H1 (cell line): ENCODE results near the gene LBX2. TPM values are rescaled to one million over a fixed set of nuclear protein-coding genes. Genes with fewer than 3 reads are reported as not detected.

Experiments used
- ASH2L ChIP-seq: fragments of 200-600, 300-600 bp; sonication (generic); IDR thresholded peaks from one replicate; pipeline ENCODE4 v1.7.1; 2017; ENCODE audit warnings: low read length
- CBX8 ChIP-seq: fragments of 300-800, 300-1000 bp; sonication (generic); IDR thresholded peaks from 2 replicates; pipeline ENCODE4 v1.7.1; 2016; ENCODE audit warnings: low read depth, low read length, borderline replicate concordance
- CHD1 ChIP-seq: IDR thresholded peaks from 2 replicates; pipeline ENCODE4 v1.6.1; 2012; ENCODE audit warnings: low read depth, low read length, improper control_type of control experiment
- KDM4A ChIP-seq: IDR thresholded peaks from one replicate; pipeline ENCODE4 v1.7.1; 2012; ENCODE audit warnings: low read depth, mild to moderate bottlenecking, moderate library complexity, low read length, inconsistent platforms; ENCODE audit not compliant: severe bottlenecking
- polyA plus RNA-seq, 7 experiments: library from polyadenylated mRNA; depleted of rRNA in 3 of 7; stranded (reverse) in 5 of 7; unstranded in 2 of 7; fragments of >200 nt in 5 of 7; fragments of 200-250 nt in 2 of 7; gene quantifications; 1 replicate in 5 of 7; 2 replicates in 1 of 7; 4 replicates in 1 of 7; pipeline versions ENCODE4 v1.2.1 to v1.2.3, GENCODE V29; 2011 to 2013; ENCODE audit warnings: missing spikeins in 2 of 7, mixed read lengths in 2 of 7
- total RNA-seq: library from RNA; stranded (reverse); fragmentation: NEBNext Ultra II Directional; extraction: Animal tissue kit (Norgen Biotek cat#: 25700); gene quantifications from 2 replicates; pipeline ENCODE4 v1.2.1, GENCODE V29; 2021
- TF ChIP-seq, protein P1 (sequence below): fragments of 300-600 bp; sonication (generic); IDR thresholded peaks from 2 replicates; pipeline ENCODE4 v1.7.1; 2012; ENCODE audit warnings: low read length, moderate library complexity, mild to moderate bottlenecking, inconsistent platforms; ENCODE audit not compliant: insufficient replicate concordance

The LBX2 gene
- total and polyA plus RNA-seq, 2 of the 8 experiments (the other 6 are each of a cell fraction or from before 2014, with no cell fraction given): 0.27 TPM; not detected in 1

DNA sequence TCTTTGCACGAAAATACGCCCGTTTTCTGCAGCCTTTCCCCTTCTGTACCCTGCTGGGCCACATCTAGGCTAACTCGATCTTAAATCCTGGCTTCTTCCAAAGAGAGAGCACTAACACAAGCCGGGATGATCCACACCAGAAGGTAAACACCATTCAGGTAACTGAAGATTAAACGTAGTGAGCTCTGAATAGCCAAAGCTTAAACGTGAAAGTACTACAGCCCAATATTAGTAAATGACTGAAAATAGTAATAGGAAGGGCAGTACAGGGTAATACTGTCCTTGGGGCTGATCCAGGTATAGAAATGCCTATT, 26.5 kb downstream of the LBX2 start (continued):
- TF ChIP-seq, protein P1, sequence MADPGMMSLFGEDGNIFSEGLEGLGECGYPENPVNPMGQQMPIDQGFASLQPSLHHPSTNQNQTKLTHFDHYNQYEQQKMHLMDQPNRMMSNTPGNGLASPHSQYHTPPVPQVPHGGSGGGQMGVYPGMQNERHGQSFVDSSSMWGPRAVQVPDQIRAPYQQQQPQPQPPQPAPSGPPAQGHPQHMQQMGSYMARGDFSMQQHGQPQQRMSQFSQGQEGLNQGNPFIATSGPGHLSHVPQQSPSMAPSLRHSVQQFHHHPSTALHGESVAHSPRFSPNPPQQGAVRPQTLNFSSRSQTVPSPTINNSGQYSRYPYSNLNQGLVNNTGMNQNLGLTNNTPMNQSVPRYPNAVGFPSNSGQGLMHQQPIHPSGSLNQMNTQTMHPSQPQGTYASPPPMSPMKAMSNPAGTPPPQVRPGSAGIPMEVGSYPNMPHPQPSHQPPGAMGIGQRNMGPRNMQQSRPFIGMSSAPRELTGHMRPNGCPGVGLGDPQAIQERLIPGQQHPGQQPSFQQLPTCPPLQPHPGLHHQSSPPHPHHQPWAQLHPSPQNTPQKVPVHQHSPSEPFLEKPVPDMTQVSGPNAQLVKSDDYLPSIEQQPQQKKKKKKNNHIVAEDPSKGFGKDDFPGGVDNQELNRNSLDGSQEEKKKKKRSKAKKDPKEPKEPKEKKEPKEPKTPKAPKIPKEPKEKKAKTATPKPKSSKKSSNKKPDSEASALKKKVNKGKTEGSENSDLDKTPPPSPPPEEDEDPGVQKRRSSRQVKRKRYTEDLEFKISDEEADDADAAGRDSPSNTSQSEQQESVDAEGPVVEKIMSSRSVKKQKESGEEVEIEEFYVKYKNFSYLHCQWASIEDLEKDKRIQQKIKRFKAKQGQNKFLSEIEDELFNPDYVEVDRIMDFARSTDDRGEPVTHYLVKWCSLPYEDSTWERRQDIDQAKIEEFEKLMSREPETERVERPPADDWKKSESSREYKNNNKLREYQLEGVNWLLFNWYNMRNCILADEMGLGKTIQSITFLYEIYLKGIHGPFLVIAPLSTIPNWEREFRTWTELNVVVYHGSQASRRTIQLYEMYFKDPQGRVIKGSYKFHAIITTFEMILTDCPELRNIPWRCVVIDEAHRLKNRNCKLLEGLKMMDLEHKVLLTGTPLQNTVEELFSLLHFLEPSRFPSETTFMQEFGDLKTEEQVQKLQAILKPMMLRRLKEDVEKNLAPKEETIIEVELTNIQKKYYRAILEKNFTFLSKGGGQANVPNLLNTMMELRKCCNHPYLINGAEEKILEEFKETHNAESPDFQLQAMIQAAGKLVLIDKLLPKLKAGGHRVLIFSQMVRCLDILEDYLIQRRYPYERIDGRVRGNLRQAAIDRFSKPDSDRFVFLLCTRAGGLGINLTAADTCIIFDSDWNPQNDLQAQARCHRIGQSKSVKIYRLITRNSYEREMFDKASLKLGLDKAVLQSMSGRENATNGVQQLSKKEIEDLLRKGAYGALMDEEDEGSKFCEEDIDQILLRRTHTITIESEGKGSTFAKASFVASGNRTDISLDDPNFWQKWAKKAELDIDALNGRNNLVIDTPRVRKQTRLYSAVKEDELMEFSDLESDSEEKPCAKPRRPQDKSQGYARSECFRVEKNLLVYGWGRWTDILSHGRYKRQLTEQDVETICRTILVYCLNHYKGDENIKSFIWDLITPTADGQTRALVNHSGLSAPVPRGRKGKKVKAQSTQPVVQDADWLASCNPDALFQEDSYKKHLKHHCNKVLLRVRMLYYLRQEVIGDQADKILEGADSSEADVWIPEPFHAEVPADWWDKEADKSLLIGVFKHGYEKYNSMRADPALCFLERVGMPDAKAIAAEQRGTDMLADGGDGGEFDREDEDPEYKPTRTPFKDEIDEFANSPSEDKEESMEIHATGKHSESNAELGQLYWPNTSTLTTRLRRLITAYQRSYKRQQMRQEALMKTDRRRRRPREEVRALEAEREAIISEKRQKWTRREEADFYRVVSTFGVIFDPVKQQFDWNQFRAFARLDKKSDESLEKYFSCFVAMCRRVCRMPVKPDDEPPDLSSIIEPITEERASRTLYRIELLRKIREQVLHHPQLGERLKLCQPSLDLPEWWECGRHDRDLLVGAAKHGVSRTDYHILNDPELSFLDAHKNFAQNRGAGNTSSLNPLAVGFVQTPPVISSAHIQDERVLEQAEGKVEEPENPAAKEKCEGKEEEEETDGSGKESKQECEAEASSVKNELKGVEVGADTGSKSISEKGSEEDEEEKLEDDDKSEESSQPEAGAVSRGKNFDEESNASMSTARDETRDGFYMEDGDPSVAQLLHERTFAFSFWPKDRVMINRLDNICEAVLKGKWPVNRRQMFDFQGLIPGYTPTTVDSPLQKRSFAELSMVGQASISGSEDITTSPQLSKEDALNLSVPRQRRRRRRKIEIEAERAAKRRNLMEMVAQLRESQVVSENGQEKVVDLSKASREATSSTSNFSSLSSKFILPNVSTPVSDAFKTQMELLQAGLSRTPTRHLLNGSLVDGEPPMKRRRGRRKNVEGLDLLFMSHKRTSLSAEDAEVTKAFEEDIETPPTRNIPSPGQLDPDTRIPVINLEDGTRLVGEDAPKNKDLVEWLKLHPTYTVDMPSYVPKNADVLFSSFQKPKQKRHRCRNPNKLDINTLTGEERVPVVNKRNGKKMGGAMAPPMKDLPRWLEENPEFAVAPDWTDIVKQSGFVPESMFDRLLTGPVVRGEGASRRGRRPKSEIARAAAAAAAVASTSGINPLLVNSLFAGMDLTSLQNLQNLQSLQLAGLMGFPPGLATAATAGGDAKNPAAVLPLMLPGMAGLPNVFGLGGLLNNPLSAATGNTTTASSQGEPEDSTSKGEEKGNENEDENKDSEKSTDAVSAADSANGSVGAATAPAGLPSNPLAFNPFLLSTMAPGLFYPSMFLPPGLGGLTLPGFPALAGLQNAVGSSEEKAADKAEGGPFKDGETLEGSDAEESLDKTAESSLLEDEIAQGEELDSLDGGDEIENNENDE: no peak
- TF ChIP-seq CHD1 (no peak), ASH2L (no peak), CBX8 (no peak), KDM4A (no peak)
